C4-2B (cell line): ENCODE measurements around the gene COIL.

Experiments used
- H3K27ac ChIP-seq: fragments of 450-650 bp; 2 replicates; pipeline ENCODE4 v1.5.1; 2017
- ZFX ChIP-seq: fragments of 450-650 bp; IDR thresholded peaks from 2 replicates; pipeline ENCODE4 v1.6.1; 2017
- TF ChIP-seq, protein P1 (sequence below): fragments of 450-650 bp; conservative IDR thresholded peaks from 2 replicates; pipeline ENCODE4 v1.5.1; 2017; ENCODE audit warnings: mild to moderate bottlenecking

COIL gene

DNA sequence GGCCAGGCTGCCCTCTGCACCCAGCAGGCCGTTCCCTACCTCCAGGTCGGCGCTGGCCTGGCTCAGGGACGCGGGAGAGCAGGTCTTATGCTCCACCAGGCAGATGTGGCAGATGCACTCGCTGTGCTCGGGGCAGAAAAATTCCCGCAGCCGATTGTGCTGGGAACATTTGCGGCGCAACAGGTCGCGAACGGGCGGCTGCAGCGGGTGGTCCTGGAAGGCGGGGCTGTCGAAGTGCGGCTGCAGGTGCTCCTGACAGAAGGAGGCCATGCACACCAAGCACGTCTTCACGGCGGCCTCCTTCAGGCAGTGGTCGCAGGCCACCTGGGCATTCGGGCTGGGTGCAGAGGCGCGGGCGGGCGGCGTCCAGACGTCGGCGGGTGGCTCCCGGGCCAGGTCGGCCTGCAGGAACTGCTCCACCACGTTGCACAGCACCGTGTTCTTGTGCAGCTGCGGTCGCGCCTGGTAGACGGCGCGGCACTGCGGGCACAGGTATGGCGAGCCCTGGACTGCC is 47.4 kb downstream of the COIL start:
- H3K27ac ChIP-seq, result peak overlapping the region; percentile 77
- TF ChIP-seq ZFX, result peak; percentile 81
- TF ChIP-seq, protein P1, sequence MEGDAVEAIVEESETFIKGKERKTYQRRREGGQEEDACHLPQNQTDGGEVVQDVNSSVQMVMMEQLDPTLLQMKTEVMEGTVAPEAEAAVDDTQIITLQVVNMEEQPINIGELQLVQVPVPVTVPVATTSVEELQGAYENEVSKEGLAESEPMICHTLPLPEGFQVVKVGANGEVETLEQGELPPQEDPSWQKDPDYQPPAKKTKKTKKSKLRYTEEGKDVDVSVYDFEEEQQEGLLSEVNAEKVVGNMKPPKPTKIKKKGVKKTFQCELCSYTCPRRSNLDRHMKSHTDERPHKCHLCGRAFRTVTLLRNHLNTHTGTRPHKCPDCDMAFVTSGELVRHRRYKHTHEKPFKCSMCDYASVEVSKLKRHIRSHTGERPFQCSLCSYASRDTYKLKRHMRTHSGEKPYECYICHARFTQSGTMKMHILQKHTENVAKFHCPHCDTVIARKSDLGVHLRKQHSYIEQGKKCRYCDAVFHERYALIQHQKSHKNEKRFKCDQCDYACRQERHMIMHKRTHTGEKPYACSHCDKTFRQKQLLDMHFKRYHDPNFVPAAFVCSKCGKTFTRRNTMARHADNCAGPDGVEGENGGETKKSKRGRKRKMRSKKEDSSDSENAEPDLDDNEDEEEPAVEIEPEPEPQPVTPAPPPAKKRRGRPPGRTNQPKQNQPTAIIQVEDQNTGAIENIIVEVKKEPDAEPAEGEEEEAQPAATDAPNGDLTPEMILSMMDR, result no peak

DNA sequence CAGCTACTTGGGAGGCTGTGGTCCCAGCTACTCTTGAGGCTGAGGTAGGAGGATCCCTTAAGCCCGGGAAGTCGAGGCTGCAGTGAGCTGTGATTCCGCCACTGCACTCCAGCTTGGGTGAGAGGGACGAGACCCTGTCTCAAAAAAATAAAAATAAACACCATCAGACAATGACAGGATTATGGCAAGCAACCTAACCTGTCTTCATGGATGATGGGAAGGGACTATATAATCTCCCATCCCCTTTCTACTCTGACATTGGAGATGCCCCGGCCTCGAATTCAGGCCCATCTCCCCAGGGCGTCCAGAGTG is 47.9 kb downstream of the COIL start:
- TF ChIP-seq, protein P1, result no peak
- no peak for TF ChIP-seq ZFX
- H3K27ac ChIP-seq, result peak overlapping the region; percentile 77

DNA sequence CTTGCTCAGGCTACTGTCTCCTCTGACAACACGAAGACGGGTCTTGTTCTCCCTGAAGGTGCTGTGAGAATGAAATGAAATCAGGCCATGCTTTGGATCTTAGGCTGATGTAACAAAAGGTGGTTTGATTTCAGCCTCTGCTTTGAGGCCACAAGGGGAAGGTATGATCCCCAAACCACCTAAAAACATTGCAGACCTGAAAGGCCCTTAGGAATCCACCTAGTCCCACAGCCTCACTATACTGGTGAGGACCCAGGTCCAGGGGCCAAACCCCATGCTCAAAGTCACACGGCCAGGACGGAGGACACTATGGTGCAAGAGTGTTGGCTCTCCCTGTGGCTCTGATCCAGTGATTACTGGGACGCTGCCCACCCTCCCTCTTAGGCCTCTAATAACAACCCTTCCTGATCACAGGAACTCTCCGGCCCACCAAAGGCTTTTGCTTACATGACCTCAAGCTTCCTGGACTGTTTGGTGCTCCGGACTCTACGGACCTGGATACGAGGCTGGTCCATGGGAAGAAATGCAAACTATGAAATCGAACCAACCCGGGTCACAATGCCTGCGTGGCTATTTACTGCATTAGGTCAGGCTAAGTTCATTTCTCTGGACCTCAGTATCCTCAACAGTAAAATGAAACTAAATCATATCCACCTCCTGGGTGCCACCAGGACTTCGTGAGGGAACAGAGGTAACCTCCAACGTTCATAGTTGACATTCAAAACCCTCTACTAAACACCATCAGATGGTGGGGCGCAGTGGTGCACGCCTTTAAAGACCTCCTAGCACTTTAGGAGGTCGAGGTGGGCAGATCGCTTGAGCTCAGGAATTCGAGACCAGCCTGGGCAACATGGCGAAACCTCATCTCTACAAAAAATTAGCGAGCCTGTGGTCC is 48.5 kb downstream of the COIL start:
- TF ChIP-seq ZFX, result no peak
- TF ChIP-seq, protein P1, result no peak
- H3K27ac ChIP-seq, result peak overlapping the region; percentile 77; the same call in 1 of the 2 replicates

DNA sequence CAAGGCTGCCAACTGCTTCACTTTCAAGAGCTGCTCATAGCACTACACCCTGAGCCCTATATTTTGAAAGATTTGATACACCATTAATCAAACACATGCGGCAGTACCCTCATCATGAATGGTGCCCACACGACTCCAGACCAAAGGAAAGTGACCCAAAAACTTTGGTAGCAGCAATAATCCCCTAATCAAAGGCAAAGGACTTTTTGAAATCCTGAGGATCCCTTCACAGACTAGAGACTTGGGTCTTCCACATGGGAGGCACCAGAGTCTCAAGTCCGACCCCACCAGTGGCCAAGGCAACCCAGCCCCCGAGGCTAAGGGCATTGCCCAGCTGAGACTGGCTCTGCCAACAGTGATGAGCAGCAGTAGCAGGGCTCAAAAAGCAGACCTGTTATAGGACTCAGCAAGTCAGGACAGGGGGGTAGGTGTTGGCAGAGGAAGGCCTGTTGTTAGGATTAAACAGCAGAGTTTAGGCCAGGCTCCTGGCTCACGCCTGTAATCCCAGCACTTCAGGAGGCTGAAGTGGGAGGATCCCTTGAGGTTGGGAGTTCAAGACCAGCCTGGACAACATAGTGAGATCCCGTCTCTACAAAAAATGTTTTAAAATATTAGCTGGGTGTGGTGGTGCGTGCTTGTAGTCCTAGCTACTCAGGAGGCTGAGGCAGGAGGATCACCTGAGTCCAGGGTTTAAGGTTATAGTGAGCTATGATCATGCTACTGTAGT is 50.2 kb downstream of the COIL start:
- no peak overlapping the region for H3K27ac ChIP-seq

DNA sequence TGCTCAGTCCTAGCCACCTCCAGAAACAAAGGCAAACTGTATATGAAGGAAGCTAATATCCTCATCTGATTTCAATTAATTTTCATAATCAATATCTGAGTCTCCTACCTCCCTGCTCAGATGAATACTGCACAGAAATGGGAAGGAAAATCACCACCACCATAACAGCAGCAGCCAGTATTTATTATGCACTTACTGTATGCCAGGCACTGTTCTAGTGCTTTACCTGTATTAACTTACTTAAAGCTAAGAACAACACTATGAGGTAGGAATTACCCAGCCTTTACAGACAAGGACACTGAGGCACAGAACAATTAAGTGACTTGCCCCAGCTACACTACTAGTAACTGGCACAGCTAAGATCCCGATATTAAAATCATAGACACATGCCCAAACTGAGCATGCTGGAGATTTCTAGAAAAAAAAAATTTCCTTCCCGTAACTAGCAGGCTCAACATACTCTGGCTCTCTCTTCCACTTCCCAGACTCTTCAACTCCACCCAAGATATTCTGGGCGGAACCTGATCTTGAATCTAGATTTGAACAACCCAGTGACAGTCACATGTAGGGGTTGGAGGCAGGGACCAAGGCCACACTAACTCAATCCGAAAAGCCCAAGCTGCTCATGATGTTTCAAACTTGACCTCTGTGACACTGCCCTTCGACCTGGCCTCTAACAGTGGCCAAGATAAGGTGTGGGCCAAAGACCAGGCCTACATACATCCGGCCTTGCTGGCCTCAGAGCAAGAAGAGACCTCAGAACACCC is 50.9 kb downstream of the COIL start:
- TF ChIP-seq, protein P1, result no peak
- no peak for TF ChIP-seq ZFX
- H3K27ac ChIP-seq, result no peak overlapping the region

More for the DNA sequence above, 50.2 kb downstream of the COIL start:
- TF ChIP-seq, protein P1, result no peak
- no peak for TF ChIP-seq ZFX

DNA sequence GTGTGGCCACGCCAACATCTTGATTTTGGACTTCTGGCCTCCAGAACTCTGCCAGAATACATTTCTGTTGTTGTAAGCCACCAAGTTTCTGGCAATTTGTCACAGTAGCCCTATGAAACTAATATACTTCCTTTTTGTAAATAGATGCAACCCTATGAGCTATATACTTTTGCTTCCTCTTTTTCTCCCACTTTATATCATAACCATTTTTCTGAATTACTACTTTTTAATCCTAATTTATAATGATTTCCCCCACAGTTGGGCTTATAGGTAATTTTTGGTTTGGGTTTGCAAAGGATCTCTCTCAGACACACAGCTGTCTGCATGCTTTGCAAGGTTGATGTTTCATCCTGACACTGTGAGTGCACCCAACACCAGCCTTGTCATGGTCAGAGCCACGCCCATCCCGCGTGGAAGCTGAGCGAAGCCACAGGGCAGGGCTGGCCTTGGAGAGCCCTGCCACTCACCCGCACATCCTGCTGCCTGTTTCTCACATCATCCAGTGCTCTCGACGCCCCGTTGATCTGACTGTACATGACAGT is 52.8 kb downstream of the COIL start:
- TF ChIP-seq, protein P1, result no peak
- TF ChIP-seq ZFX, result no peak
- no peak overlapping the region for H3K27ac ChIP-seq
